IPS-18c (cell line): Measurements from ENCODE around the gene CCR3.

Experiments used
- H3K4me3 ChIP-seq: 2 replicates; pipeline ENCODE4 v1.7.0; 2013; ENCODE audit warnings: low read depth, mild to moderate bottlenecking, low read length, moderate library complexity; ENCODE audit not compliant: insufficient read depth
- H3K9me3 ChIP-seq: one replicate; pipeline ENCODE4 v1.6.1; 2013; ENCODE audit warnings: mild to moderate bottlenecking, low read length, moderate library complexity; ENCODE audit not compliant: control insufficient read depth, insufficient read depth

Gene CCR3

GRCh38 chr3:46245146-46245545, 2.9 kb downstream of the CCR3 start:
- H3K4me3 ChIP-seq: no peak overlapping the region
- H3K9me3 ChIP-seq: no peaks in the 10 kb centered on the region

GRCh38 chr3:46252980-46253379, 10.7 kb downstream of the CCR3 start:
- no peak overlapping the region for H3K4me3 ChIP-seq

GRCh38 chr3:46258525-46258924, 16.3 kb downstream of the CCR3 start:
- H3K4me3 ChIP-seq: no peak overlapping the region
- peaks cover 3% of the 10 kb centered on the region for H3K9me3 ChIP-seq

More at GRCh38 chr3:46252980-46253379, 10.7 kb downstream of the CCR3 start:
- H3K9me3 ChIP-seq: no peaks in the 10 kb centered on the region

GRCh38 chr3:46261926-46262594, 19.8 kb downstream of the CCR3 start:
- Histone ChIP-seq H3K4me3 (no peak overlapping the region), H3K9me3 (peaks cover 3% of the 10 kb centered on the region)

- H3K9me3 ChIP-seq: peaks cover 6% of the 10 kb centered on the region
- no peak overlapping the region for H3K4me3 ChIP-seq
Observed at GRCh38 chr3:46264002-46264401, 21.7 kb downstream of the CCR3 start.

GRCh38 chr3:46266598-46266997, 24.3 kb downstream of the CCR3 start:
- Histone ChIP-seq H3K9me3 (peaks cover 4% of the 10 kb centered on the region), H3K4me3 (no peak overlapping the region)

- Histone ChIP-seq H3K9me3 (peaks cover 4% of the 10 kb centered on the region), H3K4me3 (no peak overlapping the region)
Observed at GRCh38 chr3:46269556-46269955, 27.3 kb downstream of the CCR3 start.

- Histone ChIP-seq H3K9me3 (peaks cover 4% of the 10 kb centered on the region), H3K4me3 (no peak overlapping the region)
Observed at GRCh38 chr3:46270474-46270873, 28.2 kb downstream of the CCR3 start.

- peaks cover 4% of the 10 kb centered on the region for H3K9me3 ChIP-seq
- H3K4me3 ChIP-seq: no peak overlapping the region
Observed at GRCh38 chr3:46271209-46271745, 29.0 kb downstream of the CCR3 start.

GRCh38 chr3:46272028-46272451, 29.8 kb downstream of the CCR3 start:
- Histone ChIP-seq H3K4me3 (no peak overlapping the region), H3K9me3 (peaks cover 4% of the 10 kb centered on the region)

- H3K4me3 ChIP-seq: no peak overlapping the region
- H3K9me3 ChIP-seq: no peaks in the 10 kb centered on the region
Observed at GRCh38 chr3:46276497-46277099, 34.3 kb downstream of the CCR3 start.

GRCh38 chr3:46277476-46277875, 35.2 kb downstream of the CCR3 start:
- Histone ChIP-seq H3K4me3 (no peak overlapping the region), H3K9me3 (no peaks in the 10 kb centered on the region)

- Histone ChIP-seq H3K4me3 (no peak overlapping the region), H3K9me3 (no peaks in the 10 kb centered on the region)
Observed at GRCh38 chr3:46278816-46279672, 36.8 kb downstream of the CCR3 start.

GRCh38 chr3:46280105-46280797, 38.0 kb downstream of the CCR3 start:
- H3K9me3 ChIP-seq: no peaks in the 10 kb centered on the region
- no peak overlapping the region for H3K4me3 ChIP-seq

GRCh38 chr3:46281551-46281950, 39.3 kb downstream of the CCR3 start:
- Histone ChIP-seq H3K9me3 (no peaks in the 10 kb centered on the region), H3K4me3 (no peak overlapping the region)

- Histone ChIP-seq H3K9me3 (no peaks in the 10 kb centered on the region), H3K4me3 (no peak overlapping the region)
Observed at GRCh38 chr3:46282041-46282440, 39.8 kb downstream of the CCR3 start.

- Histone ChIP-seq H3K9me3 (no peaks in the 10 kb centered on the region), H3K4me3 (no peak overlapping the region)
Observed at GRCh38 chr3:46282696-46283095, 40.4 kb downstream of the CCR3 start.
